GM18867 (cell line): ENCODE measurements around the gene NXPE4.
"Not testable (repeated sequence)": the region's sequence is repeated elsewhere in the genome, so short reads cannot be mapped to it uniquely, and the experiment has no call there.

Experiments used
- ATAC-seq: cut with Tn5 transposase; IDR thresholded peaks from one replicate; pipeline ENCODE4 v1.9.1; 2021; ENCODE audit warnings: mild to moderate bottlenecking, moderate library complexity; ENCODE audit not compliant: unreplicated experiment

NXPE4 gene

GRCh38 chr11:114595571-114595970 lies at the start of gene NXPE4:
NXPE4 (minus strand) TSS chr11:114595786; CDS start chr11:114594759, 1,027 bp downstream.
- no peak for ATAC-seq

- ATAC-seq, result not testable (repeated sequence)
These were observed 43.9 kb upstream of the NXPE4 start for GRCh38 chr11:114639440-114639839.

- ATAC-seq, result not testable (repeated sequence)
These were observed 35.9 kb upstream of the NXPE4 start for GRCh38 chr11:114631445-114631965.

- ATAC-seq, result no peak
These were observed 29.7 kb upstream of the NXPE4 start for GRCh38 chr11:114625294-114625693.

GRCh38 chr11:114624455-114625207 lies 29.0 kb upstream of the NXPE4 start:
- ATAC-seq, result no peak

GRCh38 chr11:114623720-114624119 lies 28.1 kb upstream of the NXPE4 start:
- ATAC-seq, result peak; percentile 30

- no peak for ATAC-seq
These were observed 27.3 kb upstream of the NXPE4 start for GRCh38 chr11:114622858-114623257.

GRCh38 chr11:114621950-114622809 lies 26.6 kb upstream of the NXPE4 start:
- ATAC-seq, result no peak

- no peak for ATAC-seq
These were observed 25.5 kb upstream of the NXPE4 start for GRCh38 chr11:114621072-114621471.

- ATAC-seq, result no peak
These were observed 24.1 kb upstream of the NXPE4 start for GRCh38 chr11:114619659-114620173.

GRCh38 chr11:114618139-114618538 lies 22.6 kb upstream of the NXPE4 start:
- no peak for ATAC-seq

- ATAC-seq, result no peak
These were observed 21.9 kb upstream of the NXPE4 start for GRCh38 chr11:114617157-114618124.

- ATAC-seq, result no peak
These were observed 20.9 kb upstream of the NXPE4 start for GRCh38 chr11:114616516-114616915.

GRCh38 chr11:114615448-114616361 lies 20.1 kb upstream of the NXPE4 start:
- no peak for ATAC-seq

GRCh38 chr11:114614127-114614720 lies 18.6 kb upstream of the NXPE4 start:
- no peak for ATAC-seq

GRCh38 chr11:114613094-114613493 lies 17.5 kb upstream of the NXPE4 start:
- not testable (repeated sequence) for ATAC-seq

GRCh38 chr11:114612686-114613085 lies 17.1 kb upstream of the NXPE4 start:
- ATAC-seq, result no peak

- ATAC-seq, result not testable (repeated sequence)
These were observed 16.6 kb upstream of the NXPE4 start for GRCh38 chr11:114612199-114612598.
